A549 (cell line): ENCODE results near the gene CBLIF.

Source experiments
- CTCF ChIP-seq: fragments of >200 bp; sonication (Bioruptor Twin); formaldehyde crosslinking; IDR thresholded peaks from 3 replicates; pipeline ENCODE4 v1.5.1; 2016
- GATA3 ChIP-seq: IDR thresholded peaks from 2 replicates; pipeline ENCODE4 v1.6.1; 2012; ENCODE audit warnings: borderline replicate concordance
- HOXB13 ChIP-seq: fragments of 250-450 bp; sonication (Bioruptor Pico); IDR thresholded peaks from 2 replicates; pipeline ENCODE4 v1.5.0; 2020; ENCODE audit warnings: low read depth, mild to moderate bottlenecking, moderate library complexity
- TP53 ChIP-seq: fragments of 250-450 bp; sonication (Bioruptor Pico); IDR thresholded peaks from 2 replicates; pipeline ENCODE4 v1.5.0; 2021; ENCODE audit warnings: mild to moderate bottlenecking, moderate library complexity
- USF2 ChIP-seq: fragments of 450-650 bp; IDR thresholded peaks from 2 replicates; pipeline ENCODE4 v1.6.1; 2014; ENCODE audit warnings: antibody characterized with exemption

- TF ChIP-seq TP53 (CRISPR knock-in tag) (no peak), USF2 (no peak), GATA3 (no peak), CTCF (no peak), HOXB13 (CRISPR knock-in tag) (no peak)
Measured at GRCh38 chr11:59804061-59804460, 41.2 kb downstream of the CBLIF start.
